K562 (cell line): ENCODE measurements around the gene TMED5. TPM values are rescaled to one million over a fixed set of nuclear protein-coding genes. Genes with fewer than 3 reads are reported as not detected.

Experiments
- ATAC-seq: fragments of 200-7000 bp; cut with Tn5 transposase; 3 replicates; pipeline ENCODE4 v1.9.1; 2020; ENCODE audit warnings: moderate library complexity
- BruUV-seq: library from RNA; stranded (reverse); fragments of 400-500 nt; replicated peaks from 2 replicates; lab custom pipeline; 2021; lab: Mats Ljungman, UMichigan
- CTCF ChIA-PET: fragments of 300-600 bp; formaldehyde crosslinking; extraction: SDS; loops from one replicate; lab custom pipeline; 2021; ENCODE audit warnings: low intra/inter-chr PET ratio; lab: Yijun Ruan, JAX
- POLR2A ChIA-PET: fragments of 300-600, 350-650 bp; sonication (Branson Sonifier 250); formaldehyde crosslinking; extraction: SDS; loops from one replicate; lab custom pipeline; 2021; ENCODE audit warnings: antibody characterized with exemption, inconsistent platforms; lab: Yijun Ruan, JAX
- DNase-seq, 4 experiments: peaks; one replicate each; pipeline versions ENCODE4 v3.0.0 to v3.0.0-alpha.2; 2011 to 2018; ENCODE audit warnings: low spot score in 3 of 4, mixed read lengths in 3 of 4; ENCODE audit errors: extremely low read depth in 1 of 4
- FAIRE-seq: peaks from 2 replicates; lab custom pipeline; 2011; peaks lifted over from hg19 to GRCh38; lab: Jason Lieb, UNC
- H2AFZ ChIP-seq: 2 replicates; pipeline ENCODE4 v1.6.0; 2011; ENCODE audit warnings: low read depth, low read length, control low read depth, inconsistent platforms
- H3K27ac ChIP-seq: fragments of 200-600 bp; 3 replicates; pipeline ENCODE4 v1.8.0; 2011; ENCODE audit warnings: low read depth, mild to moderate bottlenecking, control low read depth, inconsistent platforms, low read length, moderate library complexity, mixed read lengths; ENCODE audit errors: extremely low read depth
- H3K27me3 ChIP-seq, 2 experiments: fragments of 300-600 bp in 1 of 2; 2 replicates in 1 of 2; 3 replicates in 1 of 2; pipeline versions ENCODE4 v1.6.0 to v1.8.0; 2011; ENCODE audit warnings: inconsistent platforms in 2 of 2, low read length in 2 of 2, mild to moderate bottlenecking in 1 of 2, mixed read lengths in 1 of 2, moderate library complexity in 1 of 2; ENCODE audit not compliant: control insufficient read depth in 2 of 2, insufficient read depth in 2 of 2
- H3K36me3 ChIP-seq: fragments of 300-600 bp; 3 replicates; pipeline ENCODE4 v1.8.0; 2011; ENCODE audit warnings: mild to moderate bottlenecking, low read length, inconsistent platforms; ENCODE audit not compliant: control insufficient read depth, insufficient read depth
- H3K4me1 ChIP-seq, 2 experiments: fragments of 200-600 bp in 1 of 2; replicated peaks in 1 of 2; 2 replicates in 1 of 2; 3 replicates in 1 of 2; pipeline versions ENCODE4 v1.5.1 to v1.8.0; 2011; ENCODE audit warnings: inconsistent platforms in 2 of 2, low read length in 2 of 2, mild to moderate bottlenecking in 1 of 2, mixed read lengths in 1 of 2, moderate library complexity in 1 of 2; ENCODE audit not compliant: control insufficient read depth in 2 of 2, insufficient read depth in 2 of 2
- H3K4me2 ChIP-seq: 2 replicates; pipeline ENCODE4 v1.6.1; 2011; ENCODE audit warnings: low read length, control low read depth, inconsistent platforms, mixed read lengths; ENCODE audit not compliant: insufficient read depth
- H3K4me3 ChIP-seq: fragments of 200-600 bp; sonication (generic), shearing (Covaris generic); 2 replicates; pipeline ENCODE4 v1.5.1; 2016; ENCODE audit warnings: control low read depth, inconsistent platforms
- H3K79me2 ChIP-seq: fragments of 200-600 bp; 3 replicates; pipeline ENCODE4 v1.8.0; 2011; ENCODE audit warnings: low read length, inconsistent platforms; ENCODE audit not compliant: control insufficient read depth, insufficient read depth
- H3K9ac ChIP-seq, 2 experiments: 2 replicates each; pipeline versions ENCODE4 v1.6.0 to v1.6.1; 2011; ENCODE audit warnings: low read depth in 2 of 2, low read length in 2 of 2, control low read depth in 1 of 2, inconsistent platforms in 1 of 2, mild to moderate bottlenecking in 1 of 2, mixed read lengths in 1 of 2; ENCODE audit not compliant: insufficient read depth in 1 of 2
- H3K9me1 ChIP-seq: one replicate; pipeline ENCODE4 v1.6.0; 2011; ENCODE audit warnings: inconsistent platforms, mild to moderate bottlenecking, low read length, moderate library complexity; ENCODE audit not compliant: control insufficient read depth, insufficient read depth
- H3K9me3 ChIP-seq: replicated peaks from 2 replicates; pipeline ENCODE4 v1.5.1; 2011; ENCODE audit warnings: low read depth, low read length, inconsistent platforms; ENCODE audit not compliant: control insufficient read depth, insufficient read depth
- H4K20me1 ChIP-seq: replicated peaks from 2 replicates; pipeline ENCODE4 v1.6.1; 2011; ENCODE audit warnings: low read length, inconsistent platforms, mixed read lengths; ENCODE audit not compliant: control insufficient read depth, insufficient read depth
- DLX4 ChIP-seq: fragments of 250-450 bp; sonication (Bioruptor Pico); IDR thresholded peaks from 2 replicates; pipeline ENCODE4 v1.6.1; 2021; ENCODE audit warnings: mild to moderate bottlenecking
- FOXP1 ChIP-seq: sonication (generic); formaldehyde crosslinking; IDR thresholded peaks from 2 replicates; pipeline ENCODE4 v1.8.0; 2022; ENCODE audit warnings: mild to moderate bottlenecking, missing genetic modification reagents
- PHF20 ChIP-seq: fragments of 450-650 bp; IDR thresholded peaks from 2 replicates; pipeline ENCODE4 v1.6.1; 2018; ENCODE audit not compliant: partially characterized antibody
- RFX1 ChIP-seq: fragments of 450-650 bp; IDR thresholded peaks from 2 replicates; pipeline ENCODE4 v1.6.1; 2016; ENCODE audit warnings: mild to moderate bottlenecking, moderate library complexity
- ZBTB43 ChIP-seq: sonication (generic); formaldehyde crosslinking; IDR thresholded peaks from 2 replicates; pipeline ENCODE4 v1.8.0; 2023; ENCODE audit warnings: mild to moderate bottlenecking, missing genetic modification reagents
- ZNF277 ChIP-seq: fragments of 250-450 bp; sonication (Bioruptor Pico); IDR thresholded peaks from 2 replicates; pipeline ENCODE4 v1.8.0; 2022; ENCODE audit warnings: inconsistent platforms, mild to moderate bottlenecking, moderate library complexity, borderline replicate concordance
- WGBS: fragments of 100-300 bp; shearing (Covaris generic); methylation state at CpG from one replicate; pipeline ENCODE4 v1.1.6; 2016; ENCODE audit warnings: low coverage, mixed read lengths; ENCODE audit not compliant: insufficient coverage; ENCODE audit errors: missing lambda C conversion rate; 5-methylcytosine and 5-hydroxymethylcytosine counted together
- in situ Hi-C: fragments of 300-500 bp; cut with MboI; formaldehyde crosslinking; loops from 4 replicates; pipeline ENCODE4 v1.15.0; 2018; ENCODE audit warnings: inconsistent platforms, mixed read lengths
- intact Hi-C: fragments of 100-400 bp; cut with micrococcal nuclease; formaldehyde crosslinking; loops from 2 replicates; pipeline ENCODE4 v1.14.2; 2022
- polyA plus RNA-seq, 8 experiments: library from polyadenylated mRNA; depleted of rRNA in 4 of 8; stranded (reverse) in 5 of 8; unstranded in 3 of 8; fragments of >200 nt; fragmentation: Nextera tagmentation in 2 of 8; fragmentation: Illumina TruSeq in 1 of 8; extraction: Ambion mirVana in 2 of 8; extraction: Trizol in 1 of 8; gene quantifications; 2 replicates each; pipeline versions ENCODE4 v1.2.1 to v1.2.3, GENCODE V29; 2011 to 2014; ENCODE audit warnings: inconsistent platforms in 1 of 8, missing spikeins in 1 of 8
- total RNA-seq, 7 experiments: library from RNA; depleted of rRNA in 6 of 7; stranded (reverse); fragments of >200 nt in 6 of 7; fragmentation: Illumina TruSeq in 2 of 7; extraction: Trizol in 2 of 7; gene quantifications; 2 replicates each; pipeline versions ENCODE4 v1.2.1 to v1.2.3, GENCODE V29; 2011 to 2021; ENCODE audit warnings: low replicate concordance in 1 of 7

TMED5 gene
- total and polyA plus RNA-seq, 9 of the 15 experiments (the other 6 are each of a cell fraction or from before 2014, with no cell fraction given): 28.7 to 83.7 (median 67.2) TPM

GRCh38 chr1:93143136-93143535 lies 37.1 kb downstream of the TMED5 start:
- no TSS peak for BruUV-seq
- no peak; the same call in 2 of the 3 replicates for ATAC-seq
- intact Hi-C loops (no loop called here), in situ Hi-C loops (no loop called here)
- Histone ChIP-seq H3K27ac (no peak overlapping the region), H3K79me2 (no peaks in the 10 kb centered on the region; the same call in 2 of the 3 replicates), H3K27me3 (no peaks in the 10 kb centered on the region), H3K36me3 (peaks cover 56% of the 10 kb centered on the region), H2AFZ (no peak overlapping the region), H3K9ac (no peak overlapping the region), H3K4me1 (no peaks in the 10 kb centered on the region), H3K4me2 (no peak overlapping the region), H3K4me3 (no peak overlapping the region), H3K9me1 (no peaks in the 10 kb centered on the region), H3K9me3 (no peaks in the 10 kb centered on the region), H4K20me1 (0 out of 2 replicates have a peak, but pooled peaks cover 3% of the 10 kb centered on the region)
- no peak for TF ChIP-seq ZBTB43 (CRISPR knock-in tag)
- no peak for TF ChIP-seq FOXP1 (CRISPR knock-in tag)
- TF ChIP-seq ZNF277 (CRISPR knock-in tag): no peak
- TF ChIP-seq DLX4 (CRISPR knock-in tag): no peak
- TF ChIP-seq RFX1: no peak
- no peak for TF ChIP-seq PHF20
- POLR2A ChIA-PET: interaction anchor here (1.1 kb wide), 1 partner anchor 11 kb away, joined by 3 read pairs; no protein-coding TSS in a partner anchor
- no peak for FAIRE-seq
- CTCF ChIA-PET: no interaction called here
- WGBS: 93% methylated on average over 1 of the region's 1 CpG
- no peak for DNase-seq
